PC-3 (cell line): ENCODE measurements around the gene TLN1. TPM values are rescaled to one million over a fixed set of nuclear protein-coding genes. Genes with fewer than 3 reads are reported as not detected.

ENCODE experiments used
- ATAC-seq: fragments of 200-7000 bp; cut with Tn5 transposase; 2 replicates; pipeline ENCODE4 v1.9.1; 2020; ENCODE audit warnings: mild to moderate bottlenecking, moderate library complexity
- BruUV-seq: library from RNA; stranded (reverse); fragments of 400-500 nt; replicated peaks from 2 replicates; lab custom pipeline; 2021; lab: Mats Ljungman, UMichigan
- CTCF ChIA-PET: fragments of 300-600 bp; sonication (Branson Sonifier 250); formaldehyde crosslinking; loops from one replicate; lab custom pipeline; 2022; ENCODE audit warnings: antibody characterized with exemption; lab: Charles Lee
- POLR2A ChIA-PET: fragments of 300-600 bp; sonication (Branson Sonifier 250); formaldehyde crosslinking; loops from one replicate; lab custom pipeline; 2022; ENCODE audit warnings: antibody characterized with exemption; ENCODE audit not compliant: unreplicated experiment; lab: Charles Lee
- DNase-seq: peaks from one replicate; pipeline ENCODE4 v3.0.0-alpha.2; 2015
- H2AFZ ChIP-seq: fragments of 300-600 bp; sonication (generic); 2 replicates; pipeline ENCODE4 v1.6.0; 2016; ENCODE audit warnings: antibody characterized with exemption, low read length
- H3F3A ChIP-seq: fragments of 300-600 bp; sonication (generic); one replicate; pipeline ENCODE4 v1.6.0; 2017; ENCODE audit warnings: antibody characterized with exemption, low read length, control low read depth, mild to moderate bottlenecking; ENCODE audit not compliant: unreplicated experiment
- H3K27ac ChIP-seq: fragments of 300-600 bp; sonication (generic); 2 replicates; pipeline ENCODE4 v1.5.1; 2016; ENCODE audit warnings: mild to moderate bottlenecking, low read length
- H3K27me3 ChIP-seq: fragments of 300-600 bp; sonication (generic); 2 replicates; pipeline ENCODE4 v1.6.1; 2016; ENCODE audit warnings: low read length, mixed read lengths
- H3K36me3 ChIP-seq: fragments of 300-600 bp; sonication (generic); 2 replicates; pipeline ENCODE4 v1.6.1; 2016; ENCODE audit warnings: low read depth, mixed run types, low read length, mixed read lengths
- H3K4me1 ChIP-seq: fragments of 300-600 bp; sonication (generic); 2 replicates; pipeline ENCODE4 v1.5.1; 2016; ENCODE audit warnings: low read length; ENCODE audit not compliant: insufficient read depth
- H3K4me2 ChIP-seq: fragments of 300-600 bp; sonication (generic); 2 replicates; pipeline ENCODE4 v1.6.0; 2016; ENCODE audit warnings: low read length
- H3K4me3 ChIP-seq: fragments of 300-600 bp; sonication (generic); 2 replicates; pipeline ENCODE4 v1.5.1; 2016; ENCODE audit warnings: mild to moderate bottlenecking, low read length, mixed read lengths
- H3K79me2 ChIP-seq: fragments of 300-600 bp; sonication (generic); 2 replicates; pipeline ENCODE4 v1.6.1; 2017; ENCODE audit warnings: low read length, mixed read lengths
- H3K9ac ChIP-seq: fragments of 300-600 bp; sonication (generic); 2 replicates; pipeline ENCODE4 v1.6.0; 2016; ENCODE audit warnings: mild to moderate bottlenecking, low read length
- H3K9me2 ChIP-seq: fragments of 300-600 bp; sonication (generic); replicated peaks from 2 replicates; pipeline ENCODE4 v1.6.1; 2016; ENCODE audit warnings: mixed run types, low read length, mixed read lengths
- H3K9me3 ChIP-seq: fragments of 300-600 bp; sonication (generic); 2 replicates; pipeline ENCODE4 v1.6.1; 2016; ENCODE audit warnings: low read length, mixed read lengths
- H4K20me1 ChIP-seq: fragments of 300-600 bp; sonication (generic); 2 replicates; pipeline ENCODE4 v1.6.1; 2016; ENCODE audit warnings: low read length, mixed read lengths
- CTCF ChIP-seq: fragments of 300-600 bp; sonication (generic); conservative IDR thresholded peaks from 2 replicates; pipeline ENCODE4 v1.5.1; 2017; ENCODE audit warnings: antibody characterized with exemption, low read depth, mild to moderate bottlenecking, low read length
- EZH2 ChIP-seq: fragments of 300-600 bp; sonication (generic); IDR thresholded peaks from one replicate; pipeline ENCODE4 v1.6.1; 2017; ENCODE audit warnings: antibody characterized with exemption, mild to moderate bottlenecking, low read length; ENCODE audit not compliant: unreplicated experiment
- EZH2phosphoT487 ChIP-seq: fragments of 300-600 bp; sonication (generic); IDR thresholded peaks from 2 replicates; pipeline ENCODE4 v1.6.1; 2018; ENCODE audit warnings: mild to moderate bottlenecking, antibody characterized with exemption, low read length, borderline replicate concordance
- intact Hi-C: fragments of 100-400 bp; cut with micrococcal nuclease; formaldehyde crosslinking; loops from 2 replicates; pipeline ENCODE4 v1.9.0; 2023
- total RNA-seq: library from RNA; depleted of rRNA; stranded (reverse); fragments of >200 nt; gene quantifications from 2 replicates; pipeline ENCODE4 v1.2.3, GENCODE V29; 2014

TLN1 gene
- total RNA-seq, 1 experiment from 2014 or later = 118 TPM

GRCh38 chr9:35708146-35708545, 23.8 kb downstream of the TLN1 start:
- H3K79me2 ChIP-seq = no peaks in the 10 kb centered on the region
- H3F3A ChIP-seq = no peaks in the 10 kb centered on the region
- H4K20me1 ChIP-seq = no peaks in the 10 kb centered on the region
- no peaks in the 10 kb centered on the region for H3K9me3 ChIP-seq
- no peak overlapping the region for H3K9ac ChIP-seq
- H3K4me1 ChIP-seq = no peaks in the 10 kb centered on the region
- BruUV-seq = no TSS peak
- H3K4me2 ChIP-seq = no peak overlapping the region
- no peak overlapping the region for H3K4me3 ChIP-seq
- H3K36me3 ChIP-seq = peaks cover 55% of the 10 kb centered on the region
- ATAC-seq (no peak), DNase-seq (no peak)
- H2AFZ ChIP-seq = no peak overlapping the region
- H3K27ac ChIP-seq = no peak overlapping the region
- ChIA-PET CTCF (no interaction called here), POLR2A (no interaction called here)
- intact Hi-C loops = no loop called here
- TF ChIP-seq EZH2phosphoT487 = no peak
- no peak for TF ChIP-seq CTCF
- TF ChIP-seq EZH2 = no peak
- no peaks in the 10 kb centered on the region for H3K9me2 ChIP-seq
- no peaks in the 10 kb centered on the region for H3K27me3 ChIP-seq

GRCh38 chr9:35706951-35707350, 25.0 kb downstream of the TLN1 start:
- no peak overlapping the region for H3K9ac ChIP-seq
- H3K79me2 ChIP-seq = no peaks in the 10 kb centered on the region
- no peak for ATAC-seq
- H3F3A ChIP-seq = no peaks in the 10 kb centered on the region
- H3K4me3 ChIP-seq = no peak overlapping the region
- no peak overlapping the region for H2AFZ ChIP-seq
- H3K4me2 ChIP-seq = no peak overlapping the region
- H3K27ac ChIP-seq = no peak overlapping the region
- intact Hi-C loops = no loop called here
- H3K4me1 ChIP-seq = no peaks in the 10 kb centered on the region
- no peaks in the 10 kb centered on the region for H3K27me3 ChIP-seq
- CTCF ChIA-PET = no interaction called here
- POLR2A ChIA-PET = no interaction called here
- no peaks in the 10 kb centered on the region for H4K20me1 ChIP-seq
- BruUV-seq = no TSS peak
- H3K9me2 ChIP-seq = no peaks in the 10 kb centered on the region
- no peaks in the 10 kb centered on the region for H3K9me3 ChIP-seq
- DNase-seq = no peak
- TF ChIP-seq EZH2 = no peak
- TF ChIP-seq CTCF = no peak
- no peak for TF ChIP-seq EZH2phosphoT487
- peaks cover 56% of the 10 kb centered on the region for H3K36me3 ChIP-seq

GRCh38 chr9:35705836-35706430, 26.1 kb downstream of the TLN1 start:
- H2AFZ ChIP-seq = no peak overlapping the region
- H3K4me3 ChIP-seq = no peak overlapping the region
- TF ChIP-seq EZH2 (no peak), EZH2phosphoT487 (no peak), CTCF (no peak)
- no peak overlapping the region for H3K4me2 ChIP-seq
- H3K9ac ChIP-seq = no peak overlapping the region
- ATAC-seq (no peak), DNase-seq (no peak)
- no peaks in the 10 kb centered on the region for H3F3A ChIP-seq
- no peaks in the 10 kb centered on the region for H3K27me3 ChIP-seq
- intact Hi-C loops = no loop called here
- H3K9me3 ChIP-seq = no peaks in the 10 kb centered on the region
- H3K4me1 ChIP-seq = no peaks in the 10 kb centered on the region
- H3K9me2 ChIP-seq = no peaks in the 10 kb centered on the region
- H4K20me1 ChIP-seq = no peaks in the 10 kb centered on the region
- peaks cover 61% of the 10 kb centered on the region for H3K36me3 ChIP-seq
- H3K27ac ChIP-seq = no peak overlapping the region
- BruUV-seq = TSS peak; percentile 43
- ChIA-PET POLR2A (no interaction called here), CTCF (no interaction called here)
- no peaks in the 10 kb centered on the region for H3K79me2 ChIP-seq
